ENCODE results near the gene AGPAT4.

Gene AGPAT4

GRCh38 chr6:161251345-161251744 lies 22.5 kb downstream of the AGPAT4 start:
- Histone ChIP-seq H3K18ac (ENCODE audit: low read length) (peak overlapping the region; percentile 9), H2BK5ac (ENCODE audit: low read length) (no peak overlapping the region), H3K27ac (replicated peaks; ENCODE audit: low read length) (no peak overlapping the region), H3K23ac (ENCODE audit: low read depth, low read length, poor library complexity) (no peak overlapping the region), H3K4me3 (ENCODE audit: low read length in 2 of 2) (no peak overlapping the region), H3K36me3 (replicated peaks in 1 of 2; ENCODE audit: control insufficient read depth in 2 of 2, insufficient read depth in 2 of 2, low read length in 2 of 2) (peaks cover 5 to 14% of the 10 kb centered on the region in 2 donors), H4K91ac (ENCODE audit: low read depth, low read length, poor library complexity) (no peak overlapping the region), H3K79me1 (ENCODE audit: low read depth, low read length) (peaks cover 3% of the 10 kb centered on the region), H3K4me1 (ENCODE audit: control insufficient read depth in 2 of 2, insufficient read depth in 1 of 2, low read depth in 1 of 2, low read length in 2 of 2) (peaks cover 10 to 11% of the 10 kb centered on the region in 2 donors), H2BK15ac (ENCODE audit: low read length) (no peak overlapping the region), H3K9me3 (replicated peaks in 1 of 2; ENCODE audit: control insufficient read depth in 2 of 2, insufficient read depth in 1 of 2, low read depth in 1 of 2, low read length in 2 of 2) (peaks cover 0 to 11% of the 10 kb centered on the region in 2 donors), H3K4ac (ENCODE audit: low read length) (no peak overlapping the region), H2AK5ac (ENCODE audit: low read depth, low read length) (no peak overlapping the region), H3K4me2 (ENCODE audit: insufficient read depth, low read length, poor library complexity, severe bottlenecking) (no peak overlapping the region), H4K8ac (ENCODE audit: low read depth, low read length) (no peak overlapping the region), H3K14ac (ENCODE audit: low read length) (no peak overlapping the region), H2AFZ (ENCODE audit: low read length) (no peak overlapping the region), H3K9ac (ENCODE audit: low read depth, low read length, poor library complexity) (no peak overlapping the region), H2BK12ac (ENCODE audit: low read length) (no peak overlapping the region), H2BK120ac (ENCODE audit: low read depth, low read length) (no peak overlapping the region), H3K27me3 (ENCODE audit: control insufficient read depth in 3 of 3, insufficient read depth in 3 of 3, low read depth in 1 of 3, low read length in 3 of 3) (no peaks in the 10 kb centered on the region)
- DNase-seq (ENCODE audit: low spot score): no peak
- WGBS, 2 donors (ENCODE audit: extremely low coverage in 2 of 2, insufficient read length in 2 of 2, insufficient replicate concordance in 1 of 2): no CpG with 5 or more reads among the region's 8 CpGs

DNA sequence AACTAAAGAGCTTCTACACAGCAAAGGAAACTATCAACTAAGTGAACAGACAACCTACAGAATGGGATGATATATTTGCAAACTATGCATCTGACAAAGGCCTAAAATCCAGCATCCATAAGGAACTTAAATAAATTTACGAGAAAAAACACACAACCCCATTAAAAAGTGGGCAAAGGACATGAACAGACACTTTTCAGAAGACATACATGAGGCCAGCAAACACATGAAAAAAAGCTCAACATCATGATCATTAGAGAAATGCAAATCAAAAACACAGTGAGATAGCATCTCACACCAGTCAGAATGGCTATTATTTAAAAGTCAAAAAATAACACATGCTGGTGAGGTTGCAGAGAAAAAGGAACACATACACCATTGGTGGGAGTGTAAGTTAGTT lies 24.5 kb downstream of the AGPAT4 start:
- Histone ChIP-seq H3K4ac (ENCODE audit: low read length) (no peak overlapping the region), H3K4me2 (ENCODE audit: insufficient read depth, low read length, poor library complexity, severe bottlenecking) (no peak overlapping the region)

DNA sequence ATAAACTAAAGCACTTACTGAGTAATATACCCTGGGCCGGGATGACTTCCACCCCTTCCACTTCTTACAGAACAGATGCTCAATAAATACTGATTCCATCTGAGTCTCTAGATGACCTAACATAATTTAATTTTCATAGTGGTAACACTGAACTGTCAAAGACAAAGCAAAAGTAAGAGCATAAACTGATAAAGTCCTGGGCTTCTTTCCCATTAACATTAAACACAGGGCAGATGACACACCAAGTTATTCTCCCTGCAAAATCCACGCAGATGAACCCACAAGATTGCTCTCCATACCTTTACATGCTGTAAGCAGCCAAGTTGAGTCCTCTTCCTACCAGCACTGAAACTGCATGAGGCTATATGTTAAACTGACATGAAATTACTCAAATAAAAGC lies 27.1 kb downstream of the AGPAT4 start:
- H4K91ac ChIP-seq (ENCODE audit: low read depth, low read length, poor library complexity): no peak overlapping the region
- no peak overlapping the region for H3K18ac ChIP-seq (ENCODE audit: low read length)
- peaks cover 0 to 11% of the 10 kb centered on the region in 2 donors for H3K9me3 ChIP-seq (replicated peaks in 1 of 2; ENCODE audit: control insufficient read depth in 2 of 2, insufficient read depth in 1 of 2, low read depth in 1 of 2, low read length in 2 of 2)
- H3K27ac ChIP-seq (replicated peaks; ENCODE audit: low read length): no peak overlapping the region
- H3K9ac ChIP-seq (ENCODE audit: low read depth, low read length, poor library complexity): no peak overlapping the region
- no peak overlapping the region for H4K8ac ChIP-seq (ENCODE audit: low read depth, low read length)
- H3K14ac ChIP-seq (ENCODE audit: low read length): no peak overlapping the region
- H3K4me1 ChIP-seq (ENCODE audit: control insufficient read depth in 2 of 2, insufficient read depth in 1 of 2, low read depth in 1 of 2, low read length in 2 of 2): peaks cover 17 to 26% of the 10 kb centered on the region in 2 donors
- no peak overlapping the region for H2BK15ac ChIP-seq (ENCODE audit: low read length)
- H3K27me3 ChIP-seq (ENCODE audit: control insufficient read depth in 3 of 3, insufficient read depth in 3 of 3, low read depth in 1 of 3, low read length in 3 of 3): no peaks in the 10 kb centered on the region
- no peak overlapping the region for H2BK5ac ChIP-seq (ENCODE audit: low read length)
- no peak overlapping the region for H2AK5ac ChIP-seq (ENCODE audit: low read depth, low read length)
- H2BK12ac ChIP-seq (ENCODE audit: low read length): no peak overlapping the region
- H3K36me3 ChIP-seq (replicated peaks in 1 of 2; ENCODE audit: control insufficient read depth in 2 of 2, insufficient read depth in 2 of 2, low read length in 2 of 2): peaks cover 2 to 12% of the 10 kb centered on the region in 2 donors
- H3K4me3 ChIP-seq (ENCODE audit: low read length in 2 of 2): no peak overlapping the region
- no peak overlapping the region for H3K4me2 ChIP-seq (ENCODE audit: insufficient read depth, low read length, poor library complexity, severe bottlenecking)
- no peak overlapping the region for H3K23ac ChIP-seq (ENCODE audit: low read depth, low read length, poor library complexity)
- WGBS, 2 donors (ENCODE audit: extremely low coverage in 2 of 2, insufficient read length in 2 of 2, insufficient replicate concordance in 1 of 2): no CpG with 5 or more reads among the region's 2 CpGs
- H3K79me1 ChIP-seq (ENCODE audit: low read depth, low read length): peaks cover 6% of the 10 kb centered on the region
- no peak overlapping the region for H3K4ac ChIP-seq (ENCODE audit: low read length)
- no peak for DNase-seq (ENCODE audit: low spot score)
- H2AFZ ChIP-seq (ENCODE audit: low read length): no peak overlapping the region
- no peak overlapping the region for H2BK120ac ChIP-seq (ENCODE audit: low read depth, low read length)

More for the DNA sequence above, 24.5 kb downstream of the AGPAT4 start:
- H3K79me1 ChIP-seq (ENCODE audit: low read depth, low read length): peaks cover 6% of the 10 kb centered on the region
- H3K36me3 ChIP-seq (replicated peaks in 1 of 2; ENCODE audit: control insufficient read depth in 2 of 2, insufficient read depth in 2 of 2, low read length in 2 of 2): peaks cover 2 to 12% of the 10 kb centered on the region in 2 donors
- H2BK120ac ChIP-seq (ENCODE audit: low read depth, low read length): no peak overlapping the region
- no peak overlapping the region for H2BK5ac ChIP-seq (ENCODE audit: low read length)
- no peak for DNase-seq (ENCODE audit: low spot score)
- no peak overlapping the region for H2BK15ac ChIP-seq (ENCODE audit: low read length)
- no peak overlapping the region for H3K23ac ChIP-seq (ENCODE audit: low read depth, low read length, poor library complexity)
- H3K4me3 ChIP-seq (ENCODE audit: low read length in 2 of 2): no peak overlapping the region
- H2AFZ ChIP-seq (ENCODE audit: low read length): no peak overlapping the region
- H3K4me1 ChIP-seq (ENCODE audit: control insufficient read depth in 2 of 2, insufficient read depth in 1 of 2, low read depth in 1 of 2, low read length in 2 of 2): peaks cover 11 to 13% of the 10 kb centered on the region in 2 donors
- H3K27me3 ChIP-seq (ENCODE audit: control insufficient read depth in 3 of 3, insufficient read depth in 3 of 3, low read depth in 1 of 3, low read length in 3 of 3): no peaks in the 10 kb centered on the region
- no peak overlapping the region for H4K8ac ChIP-seq (ENCODE audit: low read depth, low read length)
- no peak overlapping the region for H3K18ac ChIP-seq (ENCODE audit: low read length)
- no peak overlapping the region for H3K14ac ChIP-seq (ENCODE audit: low read length)
- WGBS, 2 donors (ENCODE audit: extremely low coverage in 2 of 2, insufficient read length in 2 of 2, insufficient replicate concordance in 1 of 2): no CpG with 5 or more reads among the region's 1 CpG
- H4K91ac ChIP-seq (ENCODE audit: low read depth, low read length, poor library complexity): no peak overlapping the region
- H2AK5ac ChIP-seq (ENCODE audit: low read depth, low read length): no peak overlapping the region
- H2BK12ac ChIP-seq (ENCODE audit: low read length): no peak overlapping the region
- H3K9ac ChIP-seq (ENCODE audit: low read depth, low read length, poor library complexity): no peak overlapping the region
- H3K9me3 ChIP-seq (replicated peaks in 1 of 2; ENCODE audit: control insufficient read depth in 2 of 2, insufficient read depth in 1 of 2, low read depth in 1 of 2, low read length in 2 of 2): peaks cover 0 to 11% of the 10 kb centered on the region in 2 donors
- no peak overlapping the region for H3K27ac ChIP-seq (replicated peaks; ENCODE audit: low read length)

GRCh38 chr6:161245363-161245762 lies 28.5 kb downstream of the AGPAT4 start:
- Histone ChIP-seq H3K79me1 (ENCODE audit: low read depth, low read length) (peaks cover 6% of the 10 kb centered on the region), H3K4me1 (ENCODE audit: control insufficient read depth in 2 of 2, insufficient read depth in 1 of 2, low read depth in 1 of 2, low read length in 2 of 2) (peaks cover 12 to 22% of the 10 kb centered on the region in 2 donors), H3K14ac (ENCODE audit: low read length) (no peak overlapping the region), H3K4ac (ENCODE audit: low read length) (no peak overlapping the region), H2BK120ac (ENCODE audit: low read depth, low read length) (no peak overlapping the region), H3K9ac (ENCODE audit: low read depth, low read length, poor library complexity) (no peak overlapping the region), H2AFZ (ENCODE audit: low read length) (no peak overlapping the region), H2BK5ac (ENCODE audit: low read length) (no peak overlapping the region), H3K23ac (ENCODE audit: low read depth, low read length, poor library complexity) (no peak overlapping the region), H3K27ac (replicated peaks; ENCODE audit: low read length) (no peak overlapping the region), H2BK12ac (ENCODE audit: low read length) (no peak overlapping the region), H3K9me3 (replicated peaks in 1 of 2; ENCODE audit: control insufficient read depth in 2 of 2, insufficient read depth in 1 of 2, low read depth in 1 of 2, low read length in 2 of 2) (peaks cover 0 to 11% of the 10 kb centered on the region in 2 donors), H3K36me3 (replicated peaks in 1 of 2; ENCODE audit: control insufficient read depth in 2 of 2, insufficient read depth in 2 of 2, low read length in 2 of 2) (peaks cover 0 to 12% of the 10 kb centered on the region in 2 donors), H4K8ac (ENCODE audit: low read depth, low read length) (no peak overlapping the region), H3K18ac (ENCODE audit: low read length) (no peak overlapping the region), H3K4me3 (ENCODE audit: low read length in 2 of 2) (no peak overlapping the region), H2BK15ac (ENCODE audit: low read length) (no peak overlapping the region), H3K4me2 (ENCODE audit: insufficient read depth, low read length, poor library complexity, severe bottlenecking) (no peak overlapping the region), H2AK5ac (ENCODE audit: low read depth, low read length) (no peak overlapping the region), H4K91ac (ENCODE audit: low read depth, low read length, poor library complexity) (no peak overlapping the region), H3K27me3 (ENCODE audit: control insufficient read depth in 3 of 3, insufficient read depth in 3 of 3, low read depth in 1 of 3, low read length in 3 of 3) (no peaks in the 10 kb centered on the region)
- DNase-seq (ENCODE audit: low spot score): no peak
- WGBS, 2 donors (ENCODE audit: extremely low coverage in 2 of 2, insufficient read length in 2 of 2, insufficient replicate concordance in 1 of 2): no CpG with 5 or more reads among the region's 6 CpGs

Data from neuronal stem cell (in vitro differentiated cells).